ENCODE data around the gene ACSS1.
"Not testable (repeated sequence)": the region's sequence is repeated elsewhere in the genome, so short reads cannot be mapped to it uniquely, and the experiment has no call there.

ACSS1 gene

GRCh38 chr20:25011261-25011660 lies 46.7 kb downstream of the ACSS1 start:
- no peak for DNase-seq (ENCODE audit: low spot score)

- no peak for DNase-seq (ENCODE audit: low spot score)
These were observed 48.5 kb downstream of the ACSS1 start for GRCh38 chr20:25009218-25010145.

- DNase-seq (ENCODE audit: low spot score): no peak
These were observed 49.3 kb downstream of the ACSS1 start for GRCh38 chr20:25008388-25009217.

- DNase-seq (ENCODE audit: low spot score): no peak
These were observed 50.2 kb downstream of the ACSS1 start for GRCh38 chr20:25007491-25008305.

GRCh38 chr20:25006431-25007167 lies 51.3 kb downstream of the ACSS1 start:
- no peak for DNase-seq (ENCODE audit: low spot score)

GRCh38 chr20:25005661-25006060 lies 52.3 kb downstream of the ACSS1 start:
- DNase-seq (ENCODE audit: low spot score): no peak

GRCh38 chr20:25005220-25005619 lies 52.7 kb downstream of the ACSS1 start:
- no peak for DNase-seq (ENCODE audit: low spot score)

- no peak for DNase-seq (ENCODE audit: low spot score)
These were observed 54.9 kb downstream of the ACSS1 start for GRCh38 chr20:25003002-25003401.

GRCh38 chr20:25001323-25001722 lies 56.6 kb downstream of the ACSS1 start:
- DNase-seq (ENCODE audit: low spot score): not testable (repeated sequence)

- peak; percentile 40 for DNase-seq (ENCODE audit: low spot score)
These were observed 57.6 kb downstream of the ACSS1 start for GRCh38 chr20:25000268-25000801.

GRCh38 chr20:24999568-24999967 lies 58.4 kb downstream of the ACSS1 start:
- no peak for DNase-seq (ENCODE audit: low spot score)

- DNase-seq (ENCODE audit: low spot score): no peak
These were observed 59.1 kb downstream of the ACSS1 start for GRCh38 chr20:24998631-24999445.

- no peak for DNase-seq (ENCODE audit: low spot score)
These were observed 59.8 kb downstream of the ACSS1 start for GRCh38 chr20:24998121-24998520.

- no peak for DNase-seq (ENCODE audit: low spot score)
These were observed 61.2 kb downstream of the ACSS1 start for GRCh38 chr20:24996449-24997377.

- DNase-seq (ENCODE audit: low spot score): peak; percentile 26
These were observed 62.0 kb downstream of the ACSS1 start for GRCh38 chr20:24995741-24996448.

- DNase-seq (ENCODE audit: low spot score): peak; percentile 91
These were observed 63.2 kb downstream of the ACSS1 start for GRCh38 chr20:24994470-24995368.

GRCh38 chr20:24994186-24994465 lies 63.8 kb downstream of the ACSS1 start:
- DNase-seq (ENCODE audit: low spot score): no peak
